ENCODE measurements around the gene HNF1A.

Gene HNF1A

GRCh38 chr12:121009741-121010140 is 31.4 kb downstream of the HNF1A start:
- Histone ChIP-seq H3K9me3 (ENCODE audit: insufficient read depth, low read depth, low read length) (no peaks in the 10 kb centered on the region), H3K79me2 (ENCODE audit: insufficient read depth, low read length) (no peaks in the 10 kb centered on the region; the same call in 1 of the 2 replicates), H3K36me3 (ENCODE audit: insufficient read depth, low read length) (peaks cover 7% of the 10 kb centered on the region; the same call in 1 of the 2 replicates), H3F3A (ENCODE audit: low read depth) (no peaks in the 10 kb centered on the region), H4K20me1 (ENCODE audit: insufficient read depth, low read length, poor library complexity, severe bottlenecking) (no peaks in the 10 kb centered on the region), H3K4me2 (ENCODE audit: low read depth, low read length, poor library complexity, severe bottlenecking) (no peak overlapping the region), H3K4me1 (ENCODE audit: insufficient read depth, low read length, poor library complexity, severe bottlenecking) (peaks cover 14% of the 10 kb centered on the region), H3K9ac (ENCODE audit: low read depth, low read length, poor library complexity, severe bottlenecking) (no peak overlapping the region), H3K9me2 (replicated peaks; ENCODE audit: low read depth, low read length) (no peaks in the 10 kb centered on the region), H2AFZ (ENCODE audit: low read length) (no peak overlapping the region), H3K4me3 (ENCODE audit: low read length, poor library complexity, severe bottlenecking) (no peak overlapping the region), H3K27me3 (ENCODE audit: insufficient read depth, low read length, poor library complexity, severe bottlenecking) (no peaks in the 10 kb centered on the region)
- no peak for TF ChIP-seq EZH2phosphoT487 (IDR thresholded peaks at IDR 0.05; ENCODE audit: borderline replicate concordance)
- TF ChIP-seq, protein P1, sequence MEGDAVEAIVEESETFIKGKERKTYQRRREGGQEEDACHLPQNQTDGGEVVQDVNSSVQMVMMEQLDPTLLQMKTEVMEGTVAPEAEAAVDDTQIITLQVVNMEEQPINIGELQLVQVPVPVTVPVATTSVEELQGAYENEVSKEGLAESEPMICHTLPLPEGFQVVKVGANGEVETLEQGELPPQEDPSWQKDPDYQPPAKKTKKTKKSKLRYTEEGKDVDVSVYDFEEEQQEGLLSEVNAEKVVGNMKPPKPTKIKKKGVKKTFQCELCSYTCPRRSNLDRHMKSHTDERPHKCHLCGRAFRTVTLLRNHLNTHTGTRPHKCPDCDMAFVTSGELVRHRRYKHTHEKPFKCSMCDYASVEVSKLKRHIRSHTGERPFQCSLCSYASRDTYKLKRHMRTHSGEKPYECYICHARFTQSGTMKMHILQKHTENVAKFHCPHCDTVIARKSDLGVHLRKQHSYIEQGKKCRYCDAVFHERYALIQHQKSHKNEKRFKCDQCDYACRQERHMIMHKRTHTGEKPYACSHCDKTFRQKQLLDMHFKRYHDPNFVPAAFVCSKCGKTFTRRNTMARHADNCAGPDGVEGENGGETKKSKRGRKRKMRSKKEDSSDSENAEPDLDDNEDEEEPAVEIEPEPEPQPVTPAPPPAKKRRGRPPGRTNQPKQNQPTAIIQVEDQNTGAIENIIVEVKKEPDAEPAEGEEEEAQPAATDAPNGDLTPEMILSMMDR (conservative IDR thresholded peaks at IDR 0.05; ENCODE audit: low read length) = peak; percentile 48

DNA sequence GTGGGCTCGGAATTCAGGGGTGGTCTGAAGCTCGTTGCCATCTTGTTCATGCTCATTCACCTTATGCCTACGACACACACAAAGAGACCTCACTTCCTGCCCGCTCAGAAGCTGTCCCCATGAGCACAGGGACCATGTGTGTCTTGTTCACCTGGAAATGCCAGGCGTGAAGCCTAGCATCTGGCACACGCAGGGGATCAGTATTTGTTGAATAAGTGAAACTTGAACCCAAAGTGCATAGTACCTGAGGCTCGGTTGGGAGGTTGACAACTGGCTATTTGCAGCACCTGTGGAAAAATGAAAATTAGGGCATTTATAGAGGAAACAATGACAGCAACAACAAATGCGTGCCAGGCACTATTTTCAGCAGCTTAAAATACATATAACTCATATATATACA is 32.5 kb downstream of the HNF1A start:
- Histone ChIP-seq H3K27me3 (ENCODE audit: insufficient read depth, low read length, poor library complexity, severe bottlenecking) (no peaks in the 10 kb centered on the region), H3K79me2 (ENCODE audit: insufficient read depth, low read length) (peaks cover 7% of the 10 kb centered on the region), H3K4me2 (ENCODE audit: low read depth, low read length, poor library complexity, severe bottlenecking) (no peak overlapping the region), H4K20me1 (ENCODE audit: insufficient read depth, low read length, poor library complexity, severe bottlenecking) (no peaks in the 10 kb centered on the region), H3F3A (ENCODE audit: low read depth) (no peaks in the 10 kb centered on the region), H3K4me1 (ENCODE audit: insufficient read depth, low read length, poor library complexity, severe bottlenecking) (peaks cover 19% of the 10 kb centered on the region), H3K9me3 (ENCODE audit: insufficient read depth, low read depth, low read length) (no peaks in the 10 kb centered on the region), H2AFZ (ENCODE audit: low read length) (no peak overlapping the region), H3K9ac (ENCODE audit: low read depth, low read length, poor library complexity, severe bottlenecking) (no peak overlapping the region), H3K9me2 (replicated peaks; ENCODE audit: low read depth, low read length) (no peaks in the 10 kb centered on the region), H3K36me3 (ENCODE audit: insufficient read depth, low read length) (peaks cover 7% of the 10 kb centered on the region; the same call in 1 of the 2 replicates), H3K4me3 (ENCODE audit: low read length, poor library complexity, severe bottlenecking) (no peak overlapping the region)
- TF ChIP-seq, protein P1 (conservative IDR thresholded peaks at IDR 0.05; ENCODE audit: low read length) = no peak

DNA sequence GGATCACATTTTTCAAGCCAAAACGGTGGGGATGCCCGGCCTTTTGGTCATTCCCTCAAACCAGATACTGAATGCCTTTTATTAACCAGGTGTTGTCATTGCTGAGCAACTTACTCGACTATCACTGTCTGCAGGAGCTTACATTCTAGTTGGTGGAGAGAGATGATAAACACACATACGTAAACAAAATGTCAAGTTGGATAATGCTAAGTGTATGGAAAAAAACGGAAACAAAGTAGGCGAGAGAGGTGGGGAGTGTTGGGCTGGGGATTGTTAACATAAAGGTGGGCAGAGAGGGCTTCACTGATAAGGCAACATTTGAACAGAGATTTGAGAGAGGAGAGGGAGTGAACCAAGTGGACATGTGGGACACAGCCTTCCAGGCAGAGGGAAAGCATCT is 33.5 kb downstream of the HNF1A start:
- no peak overlapping the region for H3K9ac ChIP-seq (ENCODE audit: low read depth, low read length, poor library complexity, severe bottlenecking)
- H3K9me3 ChIP-seq (ENCODE audit: insufficient read depth, low read depth, low read length) = no peaks in the 10 kb centered on the region
- no peaks in the 10 kb centered on the region for H3K27me3 ChIP-seq (ENCODE audit: insufficient read depth, low read length, poor library complexity, severe bottlenecking)
- H2AFZ ChIP-seq (ENCODE audit: low read length) = no peak overlapping the region
- peaks cover 7% of the 10 kb centered on the region; the same call in 1 of the 2 replicates for H3K36me3 ChIP-seq (ENCODE audit: insufficient read depth, low read length)
- no peak for TF ChIP-seq EZH2phosphoT487 (IDR thresholded peaks at IDR 0.05; ENCODE audit: borderline replicate concordance)
- TF ChIP-seq, protein P1 (conservative IDR thresholded peaks at IDR 0.05; ENCODE audit: low read length) = no peak
- no peak overlapping the region for H3K4me3 ChIP-seq (ENCODE audit: low read length, poor library complexity, severe bottlenecking)
- peaks cover 20% of the 10 kb centered on the region for H3K4me1 ChIP-seq (ENCODE audit: insufficient read depth, low read length, poor library complexity, severe bottlenecking)
- H3K9me2 ChIP-seq (replicated peaks; ENCODE audit: low read depth, low read length) = no peaks in the 10 kb centered on the region
- no peak overlapping the region for H3K4me2 ChIP-seq (ENCODE audit: low read depth, low read length, poor library complexity, severe bottlenecking)
- peaks cover 9% of the 10 kb centered on the region for H3K79me2 ChIP-seq (ENCODE audit: insufficient read depth, low read length)
- H3F3A ChIP-seq (ENCODE audit: low read depth) = no peaks in the 10 kb centered on the region
- no peaks in the 10 kb centered on the region for H4K20me1 ChIP-seq (ENCODE audit: insufficient read depth, low read length, poor library complexity, severe bottlenecking)
